SH-SY5Y (cell line): ENCODE measurements around the gene PRRT1.

Experiments used
- GATA2 ChIP-seq: IDR thresholded peaks from 2 replicates; pipeline ENCODE4 v1.6.1; 2011; ENCODE audit warnings: mild to moderate bottlenecking, low read depth, low read length
- GATA3 ChIP-seq: IDR thresholded peaks from 2 replicates; pipeline ENCODE4 v1.6.1; 2011; ENCODE audit warnings: low read depth, mild to moderate bottlenecking, low read length, moderate library complexity

DNA sequence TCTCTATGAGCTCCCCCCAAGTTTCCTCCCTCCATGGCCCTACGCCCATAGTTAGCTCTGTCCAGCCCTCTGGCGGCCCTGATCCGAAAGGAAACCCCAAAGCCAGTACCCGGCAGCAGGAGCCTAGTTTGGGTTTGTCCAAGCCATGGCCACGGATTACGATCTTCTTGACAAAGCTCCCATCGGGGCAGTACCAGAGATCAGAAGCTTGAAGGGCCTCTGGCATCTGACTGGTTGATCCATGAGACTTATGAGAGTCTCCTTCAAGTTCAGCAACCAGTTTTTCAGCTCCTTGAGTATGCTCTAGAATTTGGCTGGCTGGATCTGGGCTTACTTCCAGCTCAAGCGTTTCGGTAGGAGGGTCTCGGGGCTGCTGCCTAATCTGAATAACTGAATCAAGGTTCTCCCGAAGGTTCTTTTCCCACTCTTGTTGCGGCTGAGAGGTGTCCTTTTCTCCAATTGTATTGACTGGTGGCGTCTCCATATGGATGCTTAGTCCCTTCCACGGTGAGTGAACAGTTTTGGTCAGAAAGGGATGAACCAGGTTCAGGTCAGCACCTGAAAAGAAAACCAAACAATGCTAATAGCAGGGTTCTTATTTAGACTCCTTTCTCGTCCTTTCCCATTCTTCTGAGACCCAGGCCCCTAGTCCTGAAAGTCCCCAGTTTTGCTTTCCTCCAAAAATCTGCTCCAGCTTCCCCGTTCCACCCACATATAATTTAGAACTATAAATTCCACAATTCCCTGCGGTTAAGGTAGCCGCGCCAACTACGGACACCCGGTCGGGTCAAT is 22.2 kb downstream of the PRRT1 start:
- TF ChIP-seq GATA2, result no peak
- no peak for TF ChIP-seq GATA3
